Measurements from ENCODE around the gene TACO1. TPM values are rescaled to one million over a fixed set of nuclear protein-coding genes. Genes with fewer than 3 reads are reported as not detected.

Gene TACO1
- total RNA-seq, 1 donor from 2014 or later: 16.2 TPM

GRCh38 chr17:63646488-63646806, 45.8 kb downstream of the TACO1 start:
- Mint-ChIP-seq H3K9me3 (no peaks in the 10 kb centered on the region), H3K27ac (no peak overlapping the region), H3K4me1 (peaks cover 14% of the 10 kb centered on the region), H3K36me3 (peaks cover 4% of the 10 kb centered on the region), H3K27me3 (ENCODE audit: low read depth) (no peaks in the 10 kb centered on the region), H3K4me3 (no peak overlapping the region)
- TF ChIP-seq CTCF (IDR thresholded peaks at IDR 0.05; ENCODE audit: unreplicated experiment): no peak
- no peak for DNase-seq (ENCODE audit: low spot score in 2 of 2, unreplicated experiment in 2 of 2)

GRCh38 chr17:63647065-63647725, 46.5 kb downstream of the TACO1 start:
- peak overlapping the region; percentile 83 for H3K27ac Mint-ChIP-seq
- H3K4me1 Mint-ChIP-seq: peaks cover 14% of the 10 kb centered on the region
- no peak for TF ChIP-seq CTCF (IDR thresholded peaks at IDR 0.05; ENCODE audit: unreplicated experiment)
- H3K4me3 Mint-ChIP-seq: no peak overlapping the region
- DNase-seq (ENCODE audit: low spot score in 2 of 2, unreplicated experiment in 2 of 2): no peak
- no peaks in the 10 kb centered on the region for H3K9me3 Mint-ChIP-seq
- H3K36me3 Mint-ChIP-seq: peaks cover 4% of the 10 kb centered on the region
- H3K27me3 Mint-ChIP-seq (ENCODE audit: low read depth): no peaks in the 10 kb centered on the region

GRCh38 chr17:63647936-63648335, 47.2 kb downstream of the TACO1 start:
- Mint-ChIP-seq H3K36me3 (peaks cover 4% of the 10 kb centered on the region), H3K27me3 (ENCODE audit: low read depth) (no peaks in the 10 kb centered on the region), H3K9me3 (no peaks in the 10 kb centered on the region), H3K4me1 (peaks cover 14% of the 10 kb centered on the region), H3K27ac (peak overlapping the region; percentile 83), H3K4me3 (no peak overlapping the region)
- no peak for DNase-seq (ENCODE audit: low spot score in 2 of 2, unreplicated experiment in 2 of 2)
- TF ChIP-seq CTCF (IDR thresholded peaks at IDR 0.05; ENCODE audit: unreplicated experiment): no peak

GRCh38 chr17:63649813-63650212, 49.1 kb downstream of the TACO1 start:
- no peak for TF ChIP-seq CTCF (IDR thresholded peaks at IDR 0.05; ENCODE audit: unreplicated experiment)
- no peaks in the 10 kb centered on the region for H3K27me3 Mint-ChIP-seq (ENCODE audit: low read depth)
- no peaks in the 10 kb centered on the region for H3K9me3 Mint-ChIP-seq
- no peak overlapping the region for H3K4me3 Mint-ChIP-seq
- peaks cover 16% of the 10 kb centered on the region for H3K4me1 Mint-ChIP-seq
- no peak overlapping the region for H3K27ac Mint-ChIP-seq
- DNase-seq (ENCODE audit: low spot score in 2 of 2, unreplicated experiment in 2 of 2): no peak
- H3K36me3 Mint-ChIP-seq: peaks cover 8% of the 10 kb centered on the region

- TF ChIP-seq CTCF (IDR thresholded peaks at IDR 0.05; ENCODE audit: unreplicated experiment): no peak
- no peak overlapping the region for H3K4me3 Mint-ChIP-seq
Measured at GRCh38 chr17:63652106-63652505, 51.4 kb downstream of the TACO1 start.

GRCh38 chr17:63653050-63653449, 52.4 kb downstream of the TACO1 start:
- H3K4me1 Mint-ChIP-seq: peaks cover 5% of the 10 kb centered on the region
- no peaks in the 10 kb centered on the region for H3K9me3 Mint-ChIP-seq
- H3K27ac Mint-ChIP-seq: peak overlapping the region; percentile 56
- H3K4me3 Mint-ChIP-seq: no peak overlapping the region
- peaks cover 9% of the 10 kb centered on the region for H3K36me3 Mint-ChIP-seq
- no peak for DNase-seq (ENCODE audit: low spot score in 2 of 2, unreplicated experiment in 2 of 2)
- H3K27me3 Mint-ChIP-seq (ENCODE audit: low read depth): no peaks in the 10 kb centered on the region
- no peak for TF ChIP-seq CTCF (IDR thresholded peaks at IDR 0.05; ENCODE audit: unreplicated experiment)

More at GRCh38 chr17:63652106-63652505, 51.4 kb downstream of the TACO1 start:
- Mint-ChIP-seq H3K4me1 (peaks cover 12% of the 10 kb centered on the region), H3K36me3 (peaks cover 8% of the 10 kb centered on the region), H3K9me3 (no peaks in the 10 kb centered on the region), H3K27ac (no peak overlapping the region), H3K27me3 (ENCODE audit: low read depth) (no peaks in the 10 kb centered on the region)
- no peak for DNase-seq (ENCODE audit: low spot score in 2 of 2, unreplicated experiment in 2 of 2)
